ENCODE data around the gene MDH1B. TPM values are rescaled to one million over a fixed set of nuclear protein-coding genes. Genes with fewer than 3 reads are reported as not detected.

MDH1B gene
- total and polyA plus RNA-seq, 4 experiments from 2014 or later = 0.17 to 0.44 TPM; not detected in 2

DNA sequence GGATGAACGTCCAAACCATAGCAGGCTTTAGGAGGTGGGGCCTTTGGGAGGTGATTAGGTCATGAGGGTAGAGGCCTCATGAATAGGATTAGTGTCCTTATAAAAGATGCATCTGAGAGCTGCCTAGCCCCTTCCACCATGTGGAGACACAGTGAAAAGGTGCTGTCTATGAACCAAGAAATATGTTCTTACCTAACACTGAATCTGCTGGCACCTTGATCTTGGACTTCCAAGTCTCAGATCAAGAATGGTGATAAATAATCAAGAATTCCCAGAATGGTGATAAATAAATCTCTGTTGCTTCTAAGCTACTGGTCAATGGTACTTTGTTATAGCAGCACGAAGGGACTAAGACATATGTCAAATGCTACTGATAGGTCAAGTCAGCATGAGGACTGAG is 31.8 kb downstream of the MDH1B start:
- CTCF ChIA-PET (ENCODE audit: partially characterized antibody) = interaction anchor here (1.6 kb wide), 1 partner anchor 49 kb away, joined by 3 read pairs; no protein-coding TSS in a partner anchor

DNA sequence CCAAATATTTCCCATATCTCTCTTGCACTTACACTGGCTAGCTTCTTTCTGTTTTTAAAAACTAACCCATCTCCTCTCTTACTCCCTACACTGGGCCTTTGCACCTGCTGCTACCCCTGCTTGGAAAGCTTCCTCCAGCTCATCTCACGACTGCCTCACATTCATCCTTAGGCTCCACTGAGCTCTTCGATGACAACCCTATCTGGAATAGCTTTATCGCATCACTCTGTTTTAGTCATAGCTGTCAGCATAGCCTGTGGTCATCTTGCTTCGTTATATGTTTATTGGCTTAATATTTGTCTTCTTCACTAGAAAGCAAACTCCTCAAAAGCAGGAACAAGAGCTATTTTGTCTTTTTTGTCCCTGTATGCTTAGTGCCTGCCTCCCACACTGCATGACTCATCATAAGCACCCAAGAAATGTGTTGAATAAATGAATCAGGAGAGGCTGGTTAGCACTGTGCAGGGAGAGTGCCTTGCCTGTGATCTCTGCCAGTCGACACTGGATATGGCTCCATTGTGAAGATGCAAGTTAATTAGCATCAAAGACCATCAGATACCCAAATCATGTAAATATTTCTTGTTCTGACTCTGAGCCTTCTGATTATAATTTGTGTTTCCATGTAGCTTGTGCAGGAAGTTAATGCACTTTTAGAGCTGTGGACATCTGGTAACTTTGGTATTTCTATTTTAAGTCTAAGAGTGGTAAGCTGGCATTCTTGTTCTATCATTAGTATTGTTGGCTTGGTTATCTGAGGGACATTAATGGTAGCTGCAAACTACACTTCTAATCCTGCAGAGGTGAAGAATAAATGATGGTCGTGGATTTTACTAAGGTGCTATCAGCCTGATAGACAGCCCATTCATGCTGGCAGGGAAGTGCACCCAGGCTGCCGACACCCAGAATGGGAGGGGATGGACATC is 36.6 kb downstream of the MDH1B start:
- Mint-ChIP-seq H3K27me3 (peaks cover 27 to 28% of the 10 kb centered on the region in 2 donors), H3K4me1 (no peaks in the 10 kb centered on the region), H3K36me3 (no peaks in the 10 kb centered on the region), H3K4me3 (no peak overlapping the region), H3K9me3 (peaks cover 0 to 3% (median 0%) of the 10 kb centered on the region in 8 donors), H3K27ac (no peak overlapping the region)
- no peaks in the 10 kb centered on the region for H3K9me3 ChIP-seq (ENCODE audit: control insufficient read depth in 1 of 2, low read length in 2 of 2)
- H3K4me1 ChIP-seq (ENCODE audit: insufficient read depth, low read length) = no peaks in the 10 kb centered on the region
- ChIA-PET CTCF (ENCODE audit: partially characterized antibody) (no interaction called here), POLR2A (ENCODE audit: partially characterized antibody) (no interaction called here)
- no peak overlapping the region for H3K27ac ChIP-seq (ENCODE audit: low read depth, low read length)
- intact Hi-C loops (cut with micrococcal nuclease) = no loop called here
- no peaks in the 10 kb centered on the region for H3K36me3 ChIP-seq (ENCODE audit: insufficient read depth, low read length)
- no peak overlapping the region for H3K4me3 ChIP-seq (ENCODE audit: low read length in 2 of 2)
- no peaks in the 10 kb centered on the region for H3K27me3 ChIP-seq (ENCODE audit: insufficient read depth, low read length)
- DNase-seq = no peak

More for the DNA sequence above, 31.8 kb downstream of the MDH1B start:
- H3K4me1 Mint-ChIP-seq = no peaks in the 10 kb centered on the region
- H3K27me3 ChIP-seq (ENCODE audit: insufficient read depth, low read length) = no peaks in the 10 kb centered on the region
- H3K27ac ChIP-seq (ENCODE audit: low read depth, low read length) = no peak overlapping the region
- no peak overlapping the region for H3K4me3 Mint-ChIP-seq
- peaks cover 6 to 10% of the 10 kb centered on the region in 2 donors for H3K27me3 Mint-ChIP-seq
- H3K9me3 Mint-ChIP-seq = peaks cover 0 to 3% (median 0%) of the 10 kb centered on the region in 8 donors
- no peaks in the 10 kb centered on the region for H3K36me3 Mint-ChIP-seq
- no peaks in the 10 kb centered on the region for H3K4me1 ChIP-seq (ENCODE audit: insufficient read depth, low read length)
- no peak overlapping the region for H3K27ac Mint-ChIP-seq
- POLR2A ChIA-PET (ENCODE audit: partially characterized antibody) = no interaction called here
- no peak overlapping the region for H3K4me3 ChIP-seq (ENCODE audit: low read length in 2 of 2)
- intact Hi-C loops (cut with micrococcal nuclease) = no loop called here
- no peak for DNase-seq
- H3K9me3 ChIP-seq (ENCODE audit: control insufficient read depth in 1 of 2, low read length in 2 of 2) = no peaks in the 10 kb centered on the region
- H3K36me3 ChIP-seq (ENCODE audit: insufficient read depth, low read length) = no peaks in the 10 kb centered on the region

DNA sequence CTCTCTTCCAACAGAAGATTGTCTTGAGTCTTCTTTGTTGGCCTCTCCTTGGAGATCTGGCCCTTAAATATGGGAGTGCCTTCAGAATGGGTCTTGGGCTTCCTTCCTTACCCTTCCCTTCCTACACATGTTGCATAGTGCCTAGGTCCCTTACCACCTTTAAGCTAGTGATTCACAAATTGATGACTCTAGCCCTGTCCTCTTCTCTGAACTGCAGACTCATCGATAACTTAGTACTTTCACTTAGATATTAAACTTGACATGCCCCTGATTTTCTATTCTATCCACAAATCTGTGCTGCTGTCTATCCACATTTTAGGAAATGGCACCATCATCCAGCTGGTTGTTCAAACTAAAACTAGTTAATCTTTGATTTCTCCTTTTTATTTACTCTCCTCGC is 37.8 kb downstream of the MDH1B start:
- POLR2A ChIA-PET (ENCODE audit: partially characterized antibody) = no interaction called here
- Histone ChIP-seq H3K27me3 (ENCODE audit: insufficient read depth, low read length) (no peaks in the 10 kb centered on the region), H3K4me1 (ENCODE audit: insufficient read depth, low read length) (no peaks in the 10 kb centered on the region), H3K36me3 (ENCODE audit: insufficient read depth, low read length) (no peaks in the 10 kb centered on the region), H3K4me3 (ENCODE audit: low read length in 2 of 2) (no peak overlapping the region), H3K9me3 (ENCODE audit: control insufficient read depth in 1 of 2, low read length in 2 of 2) (no peaks in the 10 kb centered on the region), H3K27ac (ENCODE audit: low read depth, low read length) (no peak overlapping the region)
- Mint-ChIP-seq H3K9me3 (peaks cover 0 to 2% (median 0%) of the 10 kb centered on the region in 8 donors), H3K27me3 (peaks cover 26 to 30% of the 10 kb centered on the region in 2 donors), H3K4me1 (no peaks in the 10 kb centered on the region), H3K27ac (no peak overlapping the region), H3K36me3 (no peaks in the 10 kb centered on the region), H3K4me3 (no peak overlapping the region)
- DNase-seq = no peak
- CTCF ChIA-PET (ENCODE audit: partially characterized antibody) = no interaction called here
- intact Hi-C loops (cut with micrococcal nuclease) = no loop called here

DNA sequence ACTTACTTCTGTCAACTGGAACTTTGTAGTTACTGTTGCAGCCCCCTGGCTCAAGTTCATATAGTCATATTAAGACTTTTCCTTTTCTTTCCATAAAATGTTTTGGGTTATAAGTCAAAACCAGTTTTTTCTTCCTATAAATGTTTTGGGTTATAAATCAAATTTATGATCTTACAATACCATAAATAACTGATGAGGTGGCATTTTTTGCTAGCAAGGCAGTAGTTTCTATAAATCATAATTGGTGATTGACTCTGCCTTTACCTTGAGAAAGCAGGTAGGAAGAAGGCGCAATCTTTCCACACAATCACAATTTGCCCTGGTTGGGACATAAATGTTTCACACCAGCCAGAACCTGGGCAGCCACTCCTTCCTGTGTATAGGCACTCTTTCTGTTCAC is 41.8 kb downstream of the MDH1B start:
- POLR2A ChIA-PET (ENCODE audit: partially characterized antibody) = no interaction called here
- no peaks in the 10 kb centered on the region for H3K4me1 ChIP-seq (ENCODE audit: insufficient read depth, low read length)
- CTCF ChIA-PET (ENCODE audit: partially characterized antibody) = no interaction called here

DNA sequence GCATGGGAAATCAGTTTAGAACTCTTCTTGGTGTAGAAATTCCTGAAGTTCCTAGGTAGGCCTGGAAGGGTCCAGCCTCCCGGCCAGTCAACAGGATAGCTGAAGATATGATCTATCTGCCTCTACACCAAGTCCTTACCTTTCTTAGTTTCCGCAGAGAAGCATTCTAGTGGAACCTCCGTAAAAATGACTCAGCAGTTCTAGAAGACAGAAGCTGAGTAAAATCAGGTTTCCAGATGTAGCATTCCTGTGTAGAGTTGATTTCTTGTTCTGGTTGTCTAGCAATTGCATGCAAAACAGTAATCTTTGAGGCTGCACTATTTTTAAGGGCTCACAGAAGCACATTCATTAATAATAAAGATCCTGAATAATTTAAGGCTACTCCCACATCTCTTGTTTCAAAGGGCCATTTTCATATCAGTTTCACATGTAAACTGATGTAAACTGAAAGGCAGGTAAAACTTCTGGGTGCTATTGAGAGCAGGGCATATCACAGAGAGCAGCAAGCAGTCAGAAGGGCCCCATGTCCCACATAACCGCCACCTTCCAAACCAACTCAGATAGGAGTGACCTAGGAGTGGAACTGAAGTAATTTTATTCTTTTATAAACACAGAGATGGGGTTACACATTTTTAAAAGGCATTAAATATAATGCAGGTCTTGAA is 43.7 kb downstream of the MDH1B start:
- Histone ChIP-seq H3K4me1 (ENCODE audit: insufficient read depth, low read length) (no peaks in the 10 kb centered on the region), H3K27ac (ENCODE audit: low read depth, low read length) (no peak overlapping the region), H3K9me3 (ENCODE audit: control insufficient read depth in 1 of 2, low read length in 2 of 2) (no peaks in the 10 kb centered on the region), H3K36me3 (ENCODE audit: insufficient read depth, low read length) (no peaks in the 10 kb centered on the region), H3K4me3 (ENCODE audit: low read length in 2 of 2) (no peak overlapping the region), H3K27me3 (ENCODE audit: insufficient read depth, low read length) (no peaks in the 10 kb centered on the region)
- H3K27ac Mint-ChIP-seq = no peak overlapping the region
- H3K9me3 Mint-ChIP-seq = peaks cover 0 to 5% (median 3%) of the 10 kb centered on the region in 8 donors
- no peaks in the 10 kb centered on the region for H3K4me1 Mint-ChIP-seq
- no peaks in the 10 kb centered on the region for H3K36me3 Mint-ChIP-seq
- intact Hi-C loops (cut with micrococcal nuclease) = no loop called here
- peak overlapping the region in 1 of 8 donors; percentile 0 for H3K4me3 Mint-ChIP-seq
- peaks cover 18 to 23% of the 10 kb centered on the region in 2 donors for H3K27me3 Mint-ChIP-seq
- no peak for DNase-seq
- ChIA-PET POLR2A (ENCODE audit: partially characterized antibody) (no interaction called here), CTCF (ENCODE audit: partially characterized antibody) (interaction anchor here (1.6 kb wide), 1 partner anchor 62 kb away, joined by 3 read pairs; no protein-coding TSS in a partner anchor)

More for the DNA sequence above, 41.8 kb downstream of the MDH1B start:
- H3K27ac ChIP-seq (ENCODE audit: low read depth, low read length) = no peak overlapping the region
- H3K36me3 ChIP-seq (ENCODE audit: insufficient read depth, low read length) = no peaks in the 10 kb centered on the region
- Mint-ChIP-seq H3K4me3 (no peak overlapping the region), H3K4me1 (no peaks in the 10 kb centered on the region), H3K27ac (no peak overlapping the region), H3K9me3 (peaks cover 0 to 5% (median 3%) of the 10 kb centered on the region in 8 donors), H3K36me3 (no peaks in the 10 kb centered on the region), H3K27me3 (peaks cover 23 to 34% of the 10 kb centered on the region in 2 donors)
- intact Hi-C loops (cut with micrococcal nuclease) = no loop called here
- H3K9me3 ChIP-seq (ENCODE audit: control insufficient read depth in 1 of 2, low read length in 2 of 2) = no peaks in the 10 kb centered on the region
- H3K27me3 ChIP-seq (ENCODE audit: insufficient read depth, low read length) = no peaks in the 10 kb centered on the region
- H3K4me3 ChIP-seq (ENCODE audit: low read length in 2 of 2) = no peak overlapping the region
- no peak for DNase-seq

DNA sequence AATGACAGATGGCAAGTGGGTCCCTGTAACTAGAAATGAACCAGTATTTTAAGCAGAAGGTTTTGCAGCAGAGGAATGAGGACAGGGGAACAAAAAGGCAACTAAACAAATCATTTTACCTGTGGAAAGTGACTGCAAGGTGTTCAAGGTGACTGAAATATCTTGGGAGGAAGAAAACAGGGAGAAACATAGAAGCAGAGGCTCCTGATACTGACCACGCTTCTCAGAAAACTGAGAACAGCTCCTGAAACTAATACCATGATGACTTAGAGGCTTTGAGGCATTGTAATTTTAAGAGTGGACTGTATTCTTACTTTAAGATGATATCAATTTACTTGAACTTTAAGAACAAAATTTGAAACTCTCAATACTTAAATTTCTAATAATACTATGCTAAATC is 46.8 kb downstream of the MDH1B start, which contains the start of gene DYTN:
TSS of gene DYTN (minus strand) at position 101 of the 400 bp plus-strand sequence. CDS start 117 bp downstream, outside the sequence.
- ChIA-PET POLR2A (ENCODE audit: partially characterized antibody) (no interaction called here), CTCF (ENCODE audit: partially characterized antibody) (no interaction called here)
- Mint-ChIP-seq H3K4me3 (no peak within 1 kb of the TSS), H3K9me3 (peaks cover 0 to 5% (median 3%) of the 10 kb centered on the region in 8 donors), H3K4me1 (peaks cover 0 to 6% (median 2%) of the 10 kb centered on the region in 4 donors), H3K36me3 (no peaks in the 10 kb centered on the region), H3K27ac (no peak within 1 kb of the TSS), H3K27me3 (peaks cover 12 to 20% of the 10 kb centered on the region in 2 donors)
- intact Hi-C loops (cut with micrococcal nuclease) = no loop called here
- Histone ChIP-seq H3K27ac (ENCODE audit: low read depth, low read length) (no peak within 1 kb of the TSS), H3K27me3 (ENCODE audit: insufficient read depth, low read length) (no peaks in the 10 kb centered on the region), H3K36me3 (ENCODE audit: insufficient read depth, low read length) (no peaks in the 10 kb centered on the region), H3K9me3 (ENCODE audit: control insufficient read depth in 1 of 2, low read length in 2 of 2) (no peaks in the 10 kb centered on the region), H3K4me1 (ENCODE audit: insufficient read depth, low read length) (no peaks in the 10 kb centered on the region), H3K4me3 (ENCODE audit: low read length in 2 of 2) (no peak within 1 kb of the TSS)
- no peak for DNase-seq

DNA sequence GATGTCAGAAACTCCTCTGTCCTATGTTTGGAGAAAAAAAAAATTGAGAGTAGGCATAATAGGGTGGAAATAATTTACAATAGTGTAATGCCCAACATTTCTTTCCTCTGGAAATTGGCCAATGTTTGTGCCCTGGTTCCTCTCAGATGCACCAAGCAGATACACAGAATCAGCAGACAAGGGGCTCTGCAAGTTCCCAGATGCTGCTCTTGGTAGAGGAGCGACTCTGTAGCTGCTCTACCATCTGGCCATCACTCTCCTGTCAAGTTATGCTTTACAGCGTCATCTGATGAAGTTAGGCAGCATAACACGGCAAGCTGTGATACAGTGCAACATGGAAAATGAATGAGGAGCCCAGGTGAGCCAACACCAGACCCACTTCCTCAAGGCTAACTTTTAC is 48.5 kb downstream of the MDH1B start:
- H3K4me1 Mint-ChIP-seq = peaks cover 0 to 6% (median 2%) of the 10 kb centered on the region in 4 donors
- H3K36me3 ChIP-seq (ENCODE audit: insufficient read depth, low read length) = no peaks in the 10 kb centered on the region
- ChIA-PET POLR2A (ENCODE audit: partially characterized antibody) (no interaction called here), CTCF (ENCODE audit: partially characterized antibody) (no interaction called here)
- H3K27me3 Mint-ChIP-seq = peaks cover 10 to 14% of the 10 kb centered on the region in 2 donors
- peaks cover 0 to 4% (median 0%) of the 10 kb centered on the region in 8 donors for H3K9me3 Mint-ChIP-seq
- no peaks in the 10 kb centered on the region for H3K27me3 ChIP-seq (ENCODE audit: insufficient read depth, low read length)
- no peak for DNase-seq
- intact Hi-C loops (cut with micrococcal nuclease) = no loop called here
- no peak overlapping the region for H3K27ac ChIP-seq (ENCODE audit: low read depth, low read length)
- H3K36me3 Mint-ChIP-seq = no peaks in the 10 kb centered on the region
- H3K4me3 Mint-ChIP-seq = no peak overlapping the region
- no peaks in the 10 kb centered on the region for H3K4me1 ChIP-seq (ENCODE audit: insufficient read depth, low read length)
- H3K27ac Mint-ChIP-seq = no peak overlapping the region
- H3K9me3 ChIP-seq (ENCODE audit: control insufficient read depth in 1 of 2, low read length in 2 of 2) = no peaks in the 10 kb centered on the region
- H3K4me3 ChIP-seq (ENCODE audit: low read length in 2 of 2) = no peak overlapping the region

All from CD4-positive, alpha-beta memory T cell (primary cell).